HepG2 (cell line): ENCODE results near the gene JDP2. TPM values are rescaled to one million over a fixed set of nuclear protein-coding genes. Genes with fewer than 3 reads are reported as not detected.

Experiments
- ATAC-seq: fragments of 200-7000 bp; cut with Tn5 transposase; 3 replicates; pipeline ENCODE4 v1.9.1; 2020; ENCODE audit warnings: mild to moderate bottlenecking, moderate library complexity
- BruUV-seq: library from RNA; stranded (reverse); fragments of 400-500 nt; replicated peaks from 2 replicates; lab custom pipeline; 2021; lab: Mats Ljungman, UMichigan
- CTCF ChIA-PET: fragments of 300-600 bp; formaldehyde crosslinking; extraction: SDS; loops from one replicate; lab custom pipeline; 2021; ENCODE audit warnings: low total read pairs, inconsistent platforms, low intra/inter-chr PET ratio; lab: Yijun Ruan, JAX
- POLR2A ChIA-PET: fragments of 350-600 bp; sonication (Branson Sonifier 250); formaldehyde crosslinking; loops from one replicate; lab custom pipeline; 2020; ENCODE audit warnings: antibody characterized with exemption, inconsistent platforms; lab: Yijun Ruan, JAX
- DNase-seq: peaks from one replicate; pipeline ENCODE4 v3.0.0-alpha.2; 2015; ENCODE audit warnings: low spot score
- FAIRE-seq: peaks from 3 replicates; lab custom pipeline; 2011; peaks lifted over from hg19 to GRCh38; lab: Jason Lieb, UNC
- H2AFZ ChIP-seq: one replicate; pipeline ENCODE4 v1.6.1; 2011; ENCODE audit warnings: low read length, inconsistent platforms
- H3K27ac ChIP-seq: fragments of 300-600 bp; 3 replicates; pipeline ENCODE4 v1.8.0; 2011; ENCODE audit warnings: mixed run types, mild to moderate bottlenecking, mixed read lengths, low read length, inconsistent platforms; ENCODE audit not compliant: insufficient read depth; ENCODE audit errors: extremely low read length
- H3K27me3 ChIP-seq, 2 experiments: fragments of 200-600 bp in 1 of 2; 2 replicates in 1 of 2; 3 replicates in 1 of 2; pipeline versions ENCODE4 v1.6.0 to v1.8.0; 2011; ENCODE audit warnings: low read length in 2 of 2, mild to moderate bottlenecking in 2 of 2, moderate library complexity in 2 of 2, inconsistent platforms in 1 of 2; ENCODE audit not compliant: insufficient read depth in 2 of 2, control insufficient read depth in 1 of 2
- H3K36me3 ChIP-seq, 2 experiments: fragments of 200-600 bp in 1 of 2; replicated peaks in 1 of 2; 2 replicates in 1 of 2; 3 replicates in 1 of 2; pipeline versions ENCODE4 v1.5.1 to v1.8.0; 2011; ENCODE audit warnings: low read length in 2 of 2, inconsistent platforms in 1 of 2; ENCODE audit not compliant: insufficient read depth in 2 of 2, control insufficient read depth in 1 of 2
- H3K4me1 ChIP-seq: 2 replicates; pipeline ENCODE4 v1.5.1; 2012; ENCODE audit warnings: low read length, inconsistent platforms; ENCODE audit not compliant: insufficient read depth
- H3K4me2 ChIP-seq: 2 replicates; pipeline ENCODE4 v1.6.0; 2011; ENCODE audit warnings: low read depth, low read length, inconsistent platforms
- H3K4me3 ChIP-seq, 3 experiments: fragments of 200-600 bp in 1 of 3; sonication (generic), shearing (Covaris generic) in 1 of 3; replicated peaks in 1 of 3; 2 replicates each; pipeline ENCODE4 v1.5.1; 2011 to 2016; ENCODE audit warnings: low read length in 3 of 3, inconsistent platforms in 2 of 3, low read depth in 2 of 3, mild to moderate bottlenecking in 2 of 3, control low read depth in 1 of 3, mixed read lengths in 1 of 3; ENCODE audit not compliant: insufficient read depth in 1 of 3
- H3K79me2 ChIP-seq: one replicate; pipeline ENCODE4 v1.6.1; 2011; ENCODE audit warnings: low read length, inconsistent platforms; ENCODE audit not compliant: insufficient read depth
- H3K9ac ChIP-seq: 2 replicates; pipeline ENCODE4 v1.6.0; 2011; ENCODE audit warnings: mild to moderate bottlenecking, low read depth, low read length, inconsistent platforms; ENCODE audit not compliant: insufficient read depth
- H3K9me3 ChIP-seq: 2 replicates; pipeline ENCODE4 v1.5.1; 2012; ENCODE audit warnings: mild to moderate bottlenecking, low read length
- H4K20me1 ChIP-seq: 2 replicates; pipeline ENCODE4 v1.6.0; 2011; ENCODE audit warnings: inconsistent platforms, mild to moderate bottlenecking, low read length, moderate library complexity; ENCODE audit not compliant: insufficient read depth
- ATM ChIP-seq: fragments of 450-650 bp; IDR thresholded peaks from 2 replicates; pipeline ENCODE4 v1.7.1; 2017; ENCODE audit warnings: mild to moderate bottlenecking, borderline replicate concordance
- CCDC6 ChIP-seq: sonication (generic); formaldehyde crosslinking; IDR thresholded peaks from 2 replicates; pipeline ENCODE4 v1.8.1; 2022; ENCODE audit warnings: mild to moderate bottlenecking, missing genetic modification reagents, moderate library complexity
- HNRNPK ChIP-seq: fragments of 200-400 bp; formaldehyde crosslinking; IDR thresholded peaks from 2 replicates; pipeline ENCODE4 v1.6.1; 2018; ENCODE audit warnings: low read length, low read depth, moderate library complexity, mild to moderate bottlenecking; ENCODE audit not compliant: poor library complexity, severe bottlenecking
- KLF6 ChIP-seq: IDR thresholded peaks from 2 replicates; pipeline ENCODE4 v1.8.0; 2016; ENCODE audit warnings: missing biosample characterization, missing genetic modification reagents
- TOE1 ChIP-seq: sonication (generic); formaldehyde crosslinking; IDR thresholded peaks from 2 replicates; pipeline ENCODE4 v1.4.0; 2020; ENCODE audit warnings: mild to moderate bottlenecking, missing genetic modification reagents
- ZNF263 ChIP-seq: sonication (generic); formaldehyde crosslinking; IDR thresholded peaks from 2 replicates; pipeline ENCODE4 v1.4.0; 2020; ENCODE audit warnings: missing genetic modification reagents
- ZNF468 ChIP-seq: sonication (generic); formaldehyde crosslinking; IDR thresholded peaks from 2 replicates; pipeline ENCODE4 v1.8.0; 2022; ENCODE audit warnings: mild to moderate bottlenecking, moderate library complexity, missing genetic modification reagents
- ZNF850 ChIP-seq: sonication (generic); formaldehyde crosslinking; conservative IDR thresholded peaks from 2 replicates; pipeline ENCODE4 v1.9.0; 2021; ENCODE audit warnings: mild to moderate bottlenecking, missing genetic modification reagents
- WGBS: methylation state at CpG from one replicate; pipeline ENCODE4 v1.1.6; 2017; ENCODE audit warnings: low lambda C conversion rate; 5-methylcytosine and 5-hydroxymethylcytosine counted together
- in situ Hi-C: cut with HindIII; loops from 2 replicates; pipeline ENCODE4 v1.10.0; 2017; ENCODE audit warnings: low pct_unique_long_range_greater_than_20kb; ENCODE audit not compliant: extremely low pct_ligation_motif_present
- intact Hi-C: fragments of 100-400 bp; cut with micrococcal nuclease; formaldehyde crosslinking; loops from one replicate; pipeline ENCODE4 v1.10.0; 2022; ENCODE audit not compliant: unreplicated experiment
- polyA plus RNA-seq, 8 experiments: library from polyadenylated mRNA; depleted of rRNA in 3 of 8; stranded (reverse) in 7 of 8; unstranded in 1 of 8; fragments of >200 nt; fragmentation: Illumina TruSeq in 4 of 8; extraction: Trizol in 4 of 8; gene quantifications; 2 replicates each; pipeline versions ENCODE4 v1.2.1 to v1.2.3, GENCODE V29; 2011 to 2016; ENCODE audit warnings: low read depth in 4 of 8, missing spikeins in 1 of 8, mixed read lengths in 1 of 8; ENCODE audit not compliant: insufficient read depth in 1 of 8
- total RNA-seq, 5 experiments: library from RNA; depleted of rRNA; stranded (reverse); fragments of >200 nt; fragmentation: Illumina TruSeq; extraction: Trizol; gene quantifications; 2 replicates each; pipeline ENCODE4 v1.2.3, GENCODE V29; 2016; ENCODE audit warnings: low read depth in 1 of 5
- TF ChIP-seq, protein P1 (sequence below): sonication (generic); formaldehyde crosslinking; IDR thresholded peaks from 2 replicates; pipeline ENCODE4 v1.4.0; 2020; ENCODE audit warnings: missing genetic modification reagents

Gene JDP2
- total and polyA plus RNA-seq, 2 of the 13 experiments (the other 11 are each of a cell fraction or from before 2014, with no cell fraction given): 8.0 to 8.9 TPM

DNA sequence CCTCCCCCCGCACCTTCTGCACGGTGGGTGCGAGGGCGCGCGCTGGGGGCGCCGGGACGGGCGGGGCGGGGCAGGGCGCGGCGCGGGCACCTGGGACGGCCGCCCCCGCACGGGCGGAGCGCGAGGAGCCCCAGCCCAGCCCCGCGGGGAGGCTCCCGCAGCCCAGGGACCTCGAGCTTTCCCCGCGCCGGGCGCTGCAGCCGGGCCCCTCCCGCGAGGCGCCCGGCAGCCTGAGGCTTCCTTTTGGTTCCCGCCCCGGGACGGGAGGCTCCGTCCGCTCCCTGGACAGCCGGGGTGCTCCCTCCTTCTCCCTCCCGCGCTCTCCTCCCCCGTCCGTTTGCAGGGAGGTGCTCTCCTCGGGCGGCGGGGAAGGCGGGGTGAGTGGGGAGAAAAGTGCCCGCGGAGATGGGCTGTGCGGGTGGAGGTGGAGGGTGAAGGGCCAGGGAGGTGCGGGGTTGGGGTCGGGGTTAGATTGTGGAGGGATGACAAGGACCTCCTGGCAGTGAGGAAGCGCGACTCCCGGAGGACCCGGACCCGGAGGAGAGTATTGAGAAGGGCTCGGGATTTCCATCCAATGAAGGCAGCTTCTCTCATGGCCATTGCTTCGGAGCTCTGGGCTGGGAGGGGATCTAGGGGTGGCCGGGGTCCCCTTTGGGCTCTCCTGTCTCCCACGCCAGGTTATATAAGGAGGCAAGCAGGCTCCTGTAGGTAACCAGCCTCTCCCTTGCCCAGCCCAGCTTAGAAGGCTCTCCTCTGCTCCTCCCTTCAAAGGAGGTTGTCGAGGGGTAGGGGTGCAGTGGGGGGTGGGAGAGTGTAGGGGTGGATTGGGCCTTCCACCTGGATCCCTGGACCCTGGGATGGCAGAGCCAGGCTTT is 645 bp downstream of the JDP2 start:
- in situ Hi-C loops: no loop called here
- H3K36me3 ChIP-seq: peaks cover 0 to 10% of the 10 kb centered on the region in 2 experiments; a peak in 2 of 5 replicates
- peak overlapping the region; percentile 65 for H3K9ac ChIP-seq
- TF ChIP-seq HNRNPK (peak; percentile 42), ATM (no peak), ZNF263 (CRISPR knock-in tag) (peak; percentile 92), CCDC6 (CRISPR knock-in tag) (0 out of 2 replicates have a peak, but pooled peaks have one; percentile 5), ZNF468 (no peak), KLF6 (CRISPR knock-in tag) (no peak), ZNF850 (CRISPR knock-in tag) (no peak), TOE1 (CRISPR knock-in tag) (no peak)
- TF ChIP-seq, protein P1, sequence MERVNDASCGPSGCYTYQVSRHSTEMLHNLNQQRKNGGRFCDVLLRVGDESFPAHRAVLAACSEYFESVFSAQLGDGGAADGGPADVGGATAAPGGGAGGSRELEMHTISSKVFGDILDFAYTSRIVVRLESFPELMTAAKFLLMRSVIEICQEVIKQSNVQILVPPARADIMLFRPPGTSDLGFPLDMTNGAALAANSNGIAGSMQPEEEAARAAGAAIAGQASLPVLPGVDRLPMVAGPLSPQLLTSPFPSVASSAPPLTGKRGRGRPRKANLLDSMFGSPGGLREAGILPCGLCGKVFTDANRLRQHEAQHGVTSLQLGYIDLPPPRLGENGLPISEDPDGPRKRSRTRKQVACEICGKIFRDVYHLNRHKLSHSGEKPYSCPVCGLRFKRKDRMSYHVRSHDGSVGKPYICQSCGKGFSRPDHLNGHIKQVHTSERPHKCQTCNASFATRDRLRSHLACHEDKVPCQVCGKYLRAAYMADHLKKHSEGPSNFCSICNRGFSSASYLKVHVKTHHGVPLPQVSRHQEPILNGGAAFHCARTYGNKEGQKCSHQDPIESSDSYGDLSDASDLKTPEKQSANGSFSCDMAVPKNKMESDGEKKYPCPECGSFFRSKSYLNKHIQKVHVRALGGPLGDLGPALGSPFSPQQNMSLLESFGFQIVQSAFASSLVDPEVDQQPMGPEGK (CRISPR knock-in tag): peak; percentile 21; the same call in 1 of the 2 replicates
- TF ChIP-seq, all 625 proteins: peak for 4
- ChIA-PET POLR2A (interaction anchor here (0.8 to 1.0 kb wide), 4 partner anchors 13 to 107 kb away, joined by 3 to 4 read pairs (median 3); no protein-coding TSS in a partner anchor), CTCF (interaction anchor here (1.0 kb wide), 1 partner anchor 131 kb away, joined by 3 read pairs; no protein-coding TSS in a partner anchor)
- no TSS peak for BruUV-seq
- Histone ChIP-seq H3K27me3 (peaks cover 0 to 5% of the 10 kb centered on the region in 2 experiments; a peak in 2 of 5 replicates), H3K27ac (no peak overlapping the region), H3K4me1 (peaks cover 41% of the 10 kb centered on the region), H4K20me1 (peaks cover 12% of the 10 kb centered on the region; the same call in 1 of the 2 replicates), H3K79me2 (peaks cover 4% of the 10 kb centered on the region), H3K9me3 (no peaks in the 10 kb centered on the region), H2AFZ (no peak overlapping the region), H3K4me3 (peak overlapping the region; percentile 67 to 78 (median 76)), H3K4me2 (peak overlapping the region; percentile 76)
- WGBS: 3% methylated on average over 16 of the region's 64 CpGs
- no peak for ATAC-seq
- no peak for FAIRE-seq
- DNase-seq: no peak
- intact Hi-C loops: loop anchor here (5.0 kb wide), 1 partner anchor 121 kb away; no protein-coding TSS in a partner anchor
